Spleen (tissue), 11 donors: ENCODE measurements around the gene DCAKD. TPM values are rescaled to one million over a fixed set of nuclear protein-coding genes. Genes with fewer than 3 reads are reported as not detected.

Source experiments
- DNase-seq: peaks from one replicate; pipeline ENCODE4 v3.0.0-alpha.2; 2020
- H3K27ac ChIP-seq, 8 donors: fragments of 200-600 bp; sonication (generic) in 7 of 8; 1 replicate in 4 of 8; 2 replicates in 4 of 8; pipeline versions ENCODE4 v1.5.0 to v1.8.0; 2016 to 2021; ENCODE audit warnings: inconsistent platforms in 4 of 8, mild to moderate bottlenecking in 4 of 8, moderate library complexity in 1 of 8
- H3K27me3 ChIP-seq, 7 donors: fragments of 200-600 bp; sonication (generic) in 6 of 7; replicated peaks in 1 of 7; 1 replicate in 4 of 7; 2 replicates in 3 of 7; pipeline versions ENCODE4 v1.5.0 to v1.8.0; 2016 to 2021; ENCODE audit warnings: inconsistent platforms in 3 of 7, mild to moderate bottlenecking in 1 of 7
- H3K36me3 ChIP-seq, 6 donors: fragments of 200-600 bp; sonication (generic) in 5 of 6; 1 replicate in 4 of 6; 2 replicates in 2 of 6; pipeline versions ENCODE4 v1.5.0 to v1.8.0; 2016 to 2021; ENCODE audit warnings: inconsistent platforms in 2 of 6
- H3K4me1 ChIP-seq, 6 donors: fragments of 200-600 bp; sonication (generic) in 5 of 6; 1 replicate in 3 of 6; 2 replicates in 3 of 6; pipeline versions ENCODE4 v1.5.0 to v1.8.0; 2016 to 2021; ENCODE audit warnings: inconsistent platforms in 3 of 6
- H3K4me3 ChIP-seq, 8 donors: fragments of 200-600 bp; sonication (generic) in 7 of 8; 1 replicate in 4 of 8; 2 replicates in 4 of 8; pipeline versions ENCODE4 v1.5.0 to v1.8.0; 2016 to 2021; ENCODE audit warnings: inconsistent platforms in 4 of 8, mild to moderate bottlenecking in 4 of 8, moderate library complexity in 2 of 8
- H3K9me3 ChIP-seq, 8 donors: fragments of 200-600 bp; sonication (generic) in 7 of 8; 1 replicate in 4 of 8; 2 replicates in 4 of 8; pipeline versions ENCODE4 v1.5.0 to v1.8.0; 2016 to 2021; ENCODE audit warnings: inconsistent platforms in 4 of 8
- CTCF ChIP-seq, 11 experiments: fragments of 200-600 bp in 7 of 11; fragments of 450-650 bp in 4 of 11; sonication (generic) in 4 of 11; IDR thresholded peaks in 8 of 11; conservative IDR thresholded peaks in 3 of 11; 1 replicate in 7 of 11; 2 replicates in 4 of 11; pipeline versions ENCODE4 v1.4.0 to v1.8.0; 2016 to 2021; ENCODE audit warnings: antibody characterized with exemption in 11 of 11, inconsistent platforms in 4 of 11, mild to moderate bottlenecking in 1 of 11
- POLR2A ChIP-seq, 3 donors: fragments of 450-650 bp; IDR thresholded peaks; one replicate each; pipeline ENCODE4 v1.5.1; 2017; ENCODE audit warnings: antibody characterized with exemption in 3 of 3, mild to moderate bottlenecking in 1 of 3
- POLR2AphosphoS5 ChIP-seq, 3 donors: sonication (generic); formaldehyde crosslinking; IDR thresholded peaks; one replicate each; pipeline ENCODE4 v1.5.1; 2017; ENCODE audit warnings: antibody characterized with exemption in 3 of 3
- WGBS, 5 donors: extraction: QIAGEN DNeasy Blood & Tissue Kit in 3 of 5; methylation state at CpG; one replicate each; pipeline versions ENCODE4 v1.1.5 to v1.1.7; 2013 to 2018; 5-methylcytosine and 5-hydroxymethylcytosine counted together
- intact Hi-C: fragments of 100-400 bp; cut with DNase I; formaldehyde crosslinking; loops from one replicate; pipeline ENCODE4 v1.15.0; 2023; ENCODE audit warnings: low total_unique reads
- polyA plus RNA-seq, 3 donors: library from polyadenylated mRNA; stranded (reverse); fragments of 200-250 nt; gene quantifications; one replicate each; pipeline ENCODE4 v1.2.1, GENCODE V29; 2013
- total RNA-seq, 7 donors: library from RNA; depleted of rRNA in 3 of 7; stranded (reverse); fragments of >200 nt in 3 of 7; fragmentation: NEBNext Ultra II Directional in 4 of 7; extraction: Animal tissue kit (Norgen Biotek cat#: 25700) in 4 of 7; gene quantifications; one replicate each; pipeline versions ENCODE4 v1.1.0 to v1.2.1, GENCODE V29; 2016 to 2021
- donor health status: healthy with polysubstance abuse.
- donor health status: DM: no; HTN: no; CAD: no; lungs with moderate emphysema.
- donor health status: DM: no; HTN: no; CAD: no.
- donor health status: Bipolar disorder and iron deficiency.
- donor health status: healthy.
- donor health status: DM: no; HTN: no; CAD: no.
- donor health status: DM: yes; HTN: yes; CAD: no.

Gene DCAKD
- total and polyA plus RNA-seq, 10 donors: 7.2 to 23.7 (median 19.3) TPM

GRCh38 chr17:45042346-45043120, 8.9 kb downstream of the DCAKD start:
- no peak overlapping the region for H3K4me3 ChIP-seq
- H3K27ac ChIP-seq: no peak overlapping the region
- 77 to 85% (median 81%) methylated on average over 11 of the region's 11 CpGs for WGBS, 5 donors
- TF ChIP-seq CTCF (IDR thresholded peaks at IDR 0.05 in 8 of 11, conservative IDR thresholded peaks at IDR 0.05 in 3 of 11) (no peak), POLR2A (IDR thresholded peaks at IDR 0.05) (no peak), POLR2AphosphoS5 (IDR thresholded peaks at IDR 0.05) (no peak)
- no peaks in the 10 kb centered on the region for H3K9me3 ChIP-seq
- peaks cover 0 to 6% (median 0%) of the 10 kb centered on the region in 6 donors for H3K36me3 ChIP-seq
- DNase-seq: no peak
- peaks cover 0 to 46% (median 25%) of the 10 kb centered on the region in 6 donors for H3K4me1 ChIP-seq
- H3K27me3 ChIP-seq: no peaks in the 10 kb centered on the region
- intact Hi-C loops: no loop called here

GRCh38 chr17:45040459-45040858, 11.0 kb downstream of the DCAKD start:
- H3K27me3 ChIP-seq: no peaks in the 10 kb centered on the region
- peaks cover 0 to 46% (median 25%) of the 10 kb centered on the region in 6 donors for H3K4me1 ChIP-seq
- no peak overlapping the region for H3K27ac ChIP-seq
- no peaks in the 10 kb centered on the region for H3K9me3 ChIP-seq
- no peak overlapping the region for H3K4me3 ChIP-seq
- intact Hi-C loops: no loop called here
- DNase-seq: no peak
- TF ChIP-seq POLR2AphosphoS5 (IDR thresholded peaks at IDR 0.05): no peak
- no peak for TF ChIP-seq POLR2A (IDR thresholded peaks at IDR 0.05)
- peaks cover 0 to 12% (median 0%) of the 10 kb centered on the region in 6 donors for H3K36me3 ChIP-seq
- WGBS, 5 donors: 84 to 90% (median 89%) methylated on average over 4 of the region's 4 CpGs

GRCh38 chr17:45038728-45039634, 12.5 kb downstream of the DCAKD start:
- peaks cover 0 to 27% (median 5%) of the 10 kb centered on the region in 6 donors for H3K36me3 ChIP-seq
- H3K4me3 ChIP-seq: no peak overlapping the region
- no peak overlapping the region for H3K27ac ChIP-seq
- H3K27me3 ChIP-seq: no peaks in the 10 kb centered on the region
- intact Hi-C loops: no loop called here
- no peaks in the 10 kb centered on the region for H3K9me3 ChIP-seq
- no peak for DNase-seq
- no peak for TF ChIP-seq CTCF (IDR thresholded peaks at IDR 0.05 in 8 of 11, conservative IDR thresholded peaks at IDR 0.05 in 3 of 11)
- no peak for TF ChIP-seq POLR2A (IDR thresholded peaks at IDR 0.05)
- no peak for TF ChIP-seq POLR2AphosphoS5 (IDR thresholded peaks at IDR 0.05)
- H3K4me1 ChIP-seq: peaks cover 0 to 40% (median 25%) of the 10 kb centered on the region in 6 donors
- WGBS, 5 donors: 65 to 78% (median 73%) methylated on average over 13 of the region's 13 CpGs

GRCh38 chr17:45036691-45037090, 14.7 kb downstream of the DCAKD start:
- Histone ChIP-seq H3K36me3 (peaks cover 0 to 45% (median 25%) of the 10 kb centered on the region in 6 donors), H3K27me3 (no peaks in the 10 kb centered on the region), H3K4me3 (no peak overlapping the region), H3K4me1 (peaks cover 0 to 25% (median 14%) of the 10 kb centered on the region in 6 donors), H3K9me3 (no peaks in the 10 kb centered on the region), H3K27ac (no peak overlapping the region)
- 49 to 95% (median 89%) methylated on average over 3 of the region's 3 CpGs for WGBS, 5 donors
- intact Hi-C loops: no loop called here
- TF ChIP-seq POLR2A (IDR thresholded peaks at IDR 0.05) (no peak), CTCF (IDR thresholded peaks at IDR 0.05 in 8 of 11, conservative IDR thresholded peaks at IDR 0.05 in 3 of 11) (no peak), POLR2AphosphoS5 (IDR thresholded peaks at IDR 0.05) (no peak)
- no peak for DNase-seq
